Measurements from ENCODE around the gene CCT2.

CCT2 gene

DNA sequence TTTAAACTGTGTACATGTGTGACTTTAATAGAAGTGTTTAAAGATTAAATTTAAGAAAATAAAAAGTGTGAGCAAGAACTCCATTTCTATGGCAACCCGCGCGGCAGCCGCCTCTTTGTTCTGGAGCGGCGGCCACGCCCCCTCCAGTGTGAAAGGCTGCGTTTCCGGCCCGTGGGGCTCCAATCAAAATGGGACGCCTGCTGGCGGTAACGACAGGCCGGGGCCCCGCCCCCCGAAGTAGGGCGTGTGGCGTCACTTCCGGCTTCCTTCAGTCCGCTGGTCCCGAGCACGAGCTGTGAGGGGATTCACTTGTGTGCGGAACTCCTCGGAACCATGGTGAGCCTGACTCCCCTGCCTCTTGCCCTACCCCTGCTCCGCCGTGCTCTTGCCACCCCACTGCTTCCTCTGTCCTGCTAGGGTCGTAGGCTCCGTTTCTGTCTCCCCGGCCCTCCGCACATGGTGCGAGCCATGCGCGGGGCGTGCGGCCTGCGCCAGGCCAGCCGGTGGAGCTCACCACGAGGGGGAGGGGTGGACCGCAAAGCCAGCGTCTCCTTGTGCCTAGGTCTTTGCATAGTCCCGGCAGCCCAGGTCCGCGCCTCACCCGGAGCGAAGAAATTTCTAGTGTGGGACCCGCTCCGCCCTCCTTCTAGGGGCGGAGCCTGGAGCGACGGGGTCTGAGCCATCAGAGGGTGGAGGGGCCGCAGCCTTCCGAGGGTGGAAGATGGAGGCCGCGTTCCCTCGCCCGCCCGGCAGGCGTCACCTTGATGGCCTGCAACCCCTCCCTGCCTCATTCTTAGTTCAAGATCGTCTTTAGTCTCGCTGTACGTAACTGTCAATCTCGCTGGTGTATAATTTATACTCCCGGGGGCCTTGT, at the start of gene CCT2:
Gene CCT2, plus strand, starts transcription at position 271 of the 874 bp plus-strand sequence. Its CDS starts 63 bp downstream, at position 334.
- peak; percentile 76 for DNase-seq

DNA sequence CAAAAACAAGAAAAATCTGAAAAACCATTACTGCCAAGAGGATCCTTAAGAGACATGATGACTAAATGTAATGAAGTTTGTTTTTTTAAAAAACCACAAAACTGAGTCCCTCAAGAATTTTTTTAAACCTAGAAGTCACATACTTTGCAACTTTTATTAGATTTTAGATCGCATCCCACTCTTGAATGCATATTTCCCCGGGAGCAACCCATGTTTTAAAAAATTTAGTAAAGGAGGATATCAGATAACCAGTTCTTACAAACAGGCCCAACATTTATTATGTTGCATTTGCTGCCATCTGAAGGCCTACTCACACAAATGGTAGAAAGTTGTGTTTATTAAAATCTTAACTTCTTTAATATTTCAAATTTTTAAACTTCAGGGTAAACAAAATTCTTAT, 44.3 kb upstream of the CCT2 start:
- DNase-seq: no peak

DNA sequence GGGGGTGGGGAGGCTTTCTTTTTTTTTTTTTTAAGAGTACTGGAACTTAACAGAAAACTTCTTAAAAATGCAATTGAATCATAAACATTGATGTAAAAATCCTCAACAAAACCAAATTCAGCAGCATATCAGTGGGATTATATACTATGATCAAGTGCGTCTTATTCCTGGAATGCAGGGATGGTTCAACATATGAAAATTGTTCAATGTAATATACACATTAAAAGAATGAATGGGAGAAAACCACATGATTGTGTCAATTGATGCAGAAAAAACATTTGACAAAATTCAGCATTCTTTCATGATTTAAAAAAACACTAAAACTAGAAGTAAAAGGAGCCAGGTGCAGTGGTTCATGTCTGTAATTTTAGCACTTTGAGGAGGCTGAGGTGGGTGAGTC, 41.2 kb upstream of the CCT2 start:
- no peak for DNase-seq

DNA sequence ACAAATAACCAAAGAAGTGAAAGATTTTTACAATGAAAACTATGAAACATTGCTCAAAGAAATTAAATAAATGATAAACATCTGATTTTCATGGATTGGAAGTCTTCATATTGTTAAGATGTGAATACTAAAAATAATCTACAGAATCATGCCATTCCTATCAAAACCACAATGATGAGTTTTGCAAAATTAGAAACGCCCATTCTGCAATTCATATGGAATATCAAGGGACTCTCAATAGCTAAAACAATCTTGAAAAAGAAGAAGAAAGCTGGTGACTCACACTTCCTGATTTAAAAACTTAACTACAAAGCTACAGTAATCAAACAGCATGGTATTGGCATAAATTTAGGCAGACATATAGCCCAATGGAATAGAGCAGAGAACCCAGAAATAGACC, 40.2 kb upstream of the CCT2 start:
- DNase-seq: no peak

DNA sequence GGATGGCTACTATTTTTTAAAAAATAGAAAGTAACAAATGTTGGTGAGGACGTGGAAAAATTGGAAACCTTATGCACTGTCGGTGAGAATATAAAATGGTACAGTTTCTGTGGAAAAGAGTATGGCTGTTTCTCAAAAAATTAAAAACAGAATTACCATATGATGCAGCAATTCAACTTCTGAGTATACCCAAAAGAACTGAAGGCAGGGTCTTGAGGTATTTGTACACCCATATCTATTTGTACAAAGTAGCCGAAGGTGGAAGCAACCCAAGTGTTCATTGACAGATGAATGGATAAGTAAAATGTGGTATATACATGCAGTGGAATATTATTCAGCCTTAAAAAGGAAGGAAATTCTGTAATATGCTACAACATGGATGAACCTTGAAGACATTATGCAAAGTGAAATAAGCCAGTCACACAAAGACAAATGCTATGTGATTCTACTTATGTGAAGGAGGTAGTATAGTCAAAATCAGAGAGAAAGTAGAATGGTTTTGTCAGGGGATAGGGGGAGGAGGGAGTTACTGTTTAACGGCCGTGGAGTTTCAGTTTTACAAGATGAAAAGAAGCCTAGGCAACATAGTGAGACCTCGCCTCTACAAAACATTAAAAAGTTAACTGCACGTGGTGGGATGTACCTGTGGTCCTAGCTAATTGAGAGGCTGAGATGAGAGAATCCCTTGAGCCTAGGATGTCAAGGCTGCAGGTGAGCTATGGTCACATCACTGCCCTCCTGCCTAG, 38.4 kb upstream of the CCT2 start:
- no peak for DNase-seq

DNA sequence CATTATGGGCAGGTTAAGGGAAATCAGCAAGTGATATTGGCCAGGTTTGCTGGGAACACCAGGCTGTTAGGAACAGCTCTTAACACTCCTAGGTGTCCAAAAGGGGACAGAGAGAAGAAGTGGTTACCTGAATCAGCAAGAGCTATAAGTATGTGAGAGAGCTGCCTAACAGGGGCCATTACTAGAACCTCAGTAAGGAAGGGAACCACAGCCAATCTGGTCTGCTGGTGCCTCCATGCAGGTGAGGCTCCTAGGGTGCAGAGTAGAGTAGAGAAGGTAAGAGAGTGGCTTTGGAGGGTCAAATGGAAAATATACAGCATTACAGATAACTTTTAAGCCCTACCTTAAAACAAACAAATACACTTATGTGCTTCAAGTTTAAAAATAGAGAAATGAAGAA, 36.6 kb upstream of the CCT2 start:
- DNase-seq: no peak

DNA sequence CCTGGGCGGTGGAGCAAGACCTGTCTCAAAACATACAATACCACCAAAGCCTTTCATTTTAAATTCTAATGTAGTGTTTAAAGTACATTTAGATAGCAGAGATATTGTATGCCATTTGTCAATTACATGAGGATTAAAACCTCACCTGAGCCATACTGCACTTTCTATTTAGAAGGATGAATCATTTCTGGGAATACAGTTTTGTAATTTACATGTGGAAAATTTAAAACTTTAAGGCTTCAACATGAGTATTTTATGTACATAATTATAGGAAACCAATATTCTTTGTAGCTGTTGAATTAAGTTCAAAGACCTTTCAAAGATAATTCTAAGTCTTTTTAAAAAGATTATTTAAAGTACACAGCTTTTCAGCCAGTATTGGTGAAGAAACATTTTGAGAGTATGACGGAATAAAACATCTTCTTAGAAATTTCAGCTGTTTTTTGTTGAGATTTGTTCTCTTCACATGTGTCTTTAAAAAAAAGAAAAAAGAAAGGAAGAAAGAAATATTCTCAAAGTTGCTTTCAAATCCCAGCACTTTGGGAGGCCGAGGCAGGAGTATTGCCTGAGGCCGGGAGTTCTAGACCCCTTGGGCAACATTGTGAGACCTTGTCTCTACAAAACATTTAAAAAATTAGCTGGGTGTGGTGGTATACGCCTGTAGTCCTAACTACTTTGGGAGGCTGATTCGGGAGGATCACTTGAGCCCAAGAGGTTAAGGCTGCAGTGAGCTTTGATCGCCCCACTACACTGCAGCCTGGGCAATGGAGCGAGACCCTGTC, 34.5 kb upstream of the CCT2 start:
- DNase-seq: no peak

DNA sequence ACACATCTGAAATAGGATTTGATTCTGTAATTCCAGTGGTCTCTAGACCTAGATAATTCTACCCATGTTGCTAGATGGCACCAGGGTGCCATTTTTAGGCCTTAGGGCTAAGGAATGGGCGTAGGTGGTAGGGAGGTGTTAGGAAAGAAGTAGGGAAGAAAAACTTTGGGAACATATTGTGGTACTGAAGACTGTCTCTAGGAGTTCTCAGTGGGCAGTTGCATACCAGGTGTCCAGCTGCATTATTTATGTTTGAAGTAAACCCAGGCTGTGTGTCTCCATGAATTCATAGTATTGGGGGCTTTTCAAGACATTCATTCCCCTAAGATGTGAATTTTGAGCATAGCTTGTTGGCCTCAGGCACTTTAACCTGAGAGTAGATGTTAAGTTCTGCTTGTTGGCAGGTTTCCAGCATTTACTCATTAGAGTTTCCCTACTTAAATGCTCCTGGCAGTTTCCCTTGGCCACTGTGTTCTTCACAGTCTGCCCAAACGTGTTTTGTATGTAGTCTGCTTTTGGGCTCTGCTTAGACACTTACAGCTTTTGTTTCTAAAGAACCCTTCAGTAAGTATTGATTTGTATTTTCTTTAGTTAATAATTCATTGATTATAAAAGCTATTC, 31.5 kb upstream of the CCT2 start:
- DNase-seq: no peak

DNA sequence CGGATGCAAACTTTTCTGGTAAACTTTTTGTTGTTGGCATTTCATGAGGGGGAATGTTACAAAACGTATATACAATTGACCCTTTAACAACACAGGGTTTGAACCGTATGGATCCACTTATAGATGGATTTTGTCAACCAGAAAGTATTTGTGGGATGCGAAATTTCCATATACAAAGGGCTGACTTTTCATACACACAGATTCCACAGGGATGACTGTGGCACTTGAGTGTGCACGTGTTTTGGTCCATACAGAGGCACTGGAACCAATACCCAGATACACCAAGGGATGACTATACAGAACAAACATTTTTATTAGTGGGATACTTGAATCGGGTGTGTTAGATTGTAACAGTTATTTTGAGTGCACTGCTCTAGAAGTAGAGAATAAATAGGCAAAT, 29.8 kb upstream of the CCT2 start:
- DNase-seq: no peak

DNA sequence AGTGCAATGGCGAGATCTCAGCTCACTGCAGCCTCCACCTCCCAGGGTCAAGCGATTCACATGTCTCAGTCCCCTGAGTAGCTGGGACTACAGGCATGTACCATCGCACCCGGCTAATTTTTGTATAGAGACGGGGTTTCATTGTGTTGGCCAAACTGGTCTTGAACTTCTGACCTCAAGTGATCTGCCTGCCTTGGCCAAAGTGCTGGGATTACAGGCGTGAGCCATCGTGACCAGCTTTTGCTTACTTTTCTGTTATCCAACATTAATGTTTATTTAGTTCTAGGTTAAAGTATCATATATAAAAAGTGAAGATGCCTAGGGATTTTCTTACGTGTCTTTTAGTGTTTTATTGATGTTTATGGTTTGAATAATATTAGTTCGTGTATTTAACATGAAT, 28.9 kb upstream of the CCT2 start:
- no peak for DNase-seq

DNA sequence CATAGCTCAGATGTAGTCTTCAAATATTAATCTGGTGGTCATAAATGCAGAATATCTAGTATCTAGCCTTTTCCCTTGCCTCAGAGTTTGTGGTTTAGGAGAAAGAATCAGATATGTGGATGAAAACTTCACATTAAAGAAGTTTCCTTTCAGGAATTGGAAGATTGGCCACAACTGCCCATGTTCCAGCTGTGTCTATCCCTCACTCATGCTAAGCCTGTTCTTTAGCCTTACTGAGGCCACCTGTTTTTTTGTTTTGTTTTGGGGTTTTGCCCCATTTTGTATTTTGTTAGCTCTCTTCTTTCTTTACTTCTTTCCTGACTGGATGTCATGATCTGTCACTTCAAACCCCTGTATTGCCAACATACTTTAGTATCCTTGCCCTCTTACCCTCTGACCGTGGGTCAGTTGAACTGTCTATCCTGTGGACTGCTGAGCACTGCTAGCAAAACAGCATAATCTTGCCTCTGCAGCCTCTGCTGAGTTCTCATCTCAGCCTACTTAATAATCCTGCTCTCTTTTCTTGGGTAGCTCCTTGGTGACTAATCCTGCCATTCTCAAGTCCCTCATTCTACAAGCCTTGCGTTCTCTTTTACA, 22.0 kb upstream of the CCT2 start:
- no peak for DNase-seq

DNA sequence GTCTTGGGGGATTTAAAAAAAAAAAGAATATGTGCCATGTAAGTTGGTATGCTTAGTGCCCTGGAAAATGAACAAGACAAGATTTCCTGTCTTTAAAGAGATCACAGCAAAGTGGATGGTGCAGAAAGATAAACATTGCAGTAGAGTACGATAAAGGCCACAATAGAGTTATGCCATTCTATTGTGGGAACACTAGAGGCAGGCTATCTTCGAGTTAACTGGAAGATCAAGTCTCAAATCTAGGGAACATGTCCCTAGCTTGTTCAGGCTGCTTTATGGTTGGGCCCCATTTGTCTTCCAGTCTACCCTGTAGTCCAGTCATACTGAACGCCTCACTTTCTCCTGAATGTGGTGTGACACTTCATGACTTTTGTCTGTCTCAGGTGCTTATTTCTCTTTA, 18.7 kb upstream of the CCT2 start:
- DNase-seq: no peak

DNA sequence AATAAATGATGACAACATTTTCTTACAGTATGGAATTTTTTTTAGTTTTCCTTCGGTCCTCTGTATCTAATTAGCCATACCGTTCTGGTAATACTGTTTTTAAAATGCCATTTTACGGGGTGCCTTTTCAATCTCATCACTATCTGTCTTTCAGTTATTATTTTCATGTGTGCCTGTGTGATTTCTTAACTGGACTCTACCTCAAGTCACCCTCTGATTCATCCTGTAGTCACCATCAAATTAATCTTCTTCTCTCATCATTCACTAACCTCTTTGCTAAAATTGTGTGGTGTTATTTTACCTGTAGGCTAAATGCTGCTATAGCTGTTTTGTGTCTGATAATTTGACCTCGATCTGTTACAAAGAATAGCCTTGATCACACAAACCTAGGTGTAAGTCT, 16.0 kb upstream of the CCT2 start:
- DNase-seq: no peak

DNA sequence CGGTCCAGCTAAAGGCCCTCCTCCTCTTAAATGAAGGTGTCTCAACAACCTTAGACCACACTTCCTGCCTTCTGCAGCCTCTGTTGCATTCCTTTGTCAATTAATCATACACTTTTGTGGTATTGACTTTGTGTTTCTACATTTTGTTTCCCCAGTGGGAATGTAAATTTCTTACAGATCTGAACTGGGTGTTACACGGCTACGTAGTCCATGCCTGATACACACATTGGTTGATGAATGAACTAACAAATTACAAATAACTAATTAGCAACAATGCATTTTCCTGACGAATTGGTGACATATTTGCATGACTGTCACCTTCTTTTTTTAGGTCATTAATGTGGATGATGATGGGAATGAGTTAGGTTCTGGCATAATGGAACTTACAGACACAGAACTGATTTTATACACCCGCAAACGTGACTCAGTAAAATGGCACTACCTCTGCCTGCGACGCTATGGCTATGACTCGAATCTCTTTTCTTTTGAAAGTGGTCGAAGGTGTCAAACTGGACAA, 15.2 kb upstream of the CCT2 start:
- DNase-seq: no peak

DNA sequence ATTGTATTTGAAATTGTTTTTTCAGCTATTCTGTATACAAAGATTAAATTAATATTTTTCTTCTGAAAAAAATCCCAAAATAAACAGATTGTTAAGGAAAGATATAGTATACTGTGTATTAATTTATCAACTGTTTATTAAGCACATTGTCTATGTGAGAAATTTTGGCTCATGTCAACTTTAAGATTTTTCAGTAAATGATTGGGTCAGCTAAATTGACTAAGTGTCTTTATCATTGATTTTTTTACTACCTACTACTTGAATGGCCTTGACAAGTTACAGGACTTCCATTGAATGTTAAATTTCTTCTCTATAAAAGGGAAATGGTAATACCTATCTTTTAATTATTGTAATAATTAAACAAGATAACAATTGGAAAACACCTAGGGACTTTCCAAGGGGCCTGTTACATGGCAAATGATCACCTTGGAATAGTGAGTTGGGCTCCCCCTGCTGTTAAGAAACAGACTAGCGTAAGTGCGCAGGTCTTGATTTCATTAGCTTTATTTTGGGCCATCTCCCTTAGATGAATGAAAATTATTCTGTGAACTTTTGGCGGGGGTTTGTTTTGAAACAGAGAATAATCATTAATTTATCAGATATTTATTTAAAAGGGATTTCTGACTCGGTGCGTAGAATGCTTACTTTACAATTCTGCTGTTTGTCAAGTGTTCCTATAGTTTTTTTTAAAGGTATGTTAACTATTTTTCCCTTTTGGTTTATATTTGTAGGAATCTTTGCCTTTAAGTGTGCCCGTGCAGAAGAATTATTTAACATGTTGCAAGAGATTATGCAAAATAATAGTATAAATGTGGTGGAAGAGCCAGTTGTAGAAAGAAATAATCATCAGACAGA, 14.5 kb upstream of the CCT2 start:
- DNase-seq: peak; percentile 50

DNA sequence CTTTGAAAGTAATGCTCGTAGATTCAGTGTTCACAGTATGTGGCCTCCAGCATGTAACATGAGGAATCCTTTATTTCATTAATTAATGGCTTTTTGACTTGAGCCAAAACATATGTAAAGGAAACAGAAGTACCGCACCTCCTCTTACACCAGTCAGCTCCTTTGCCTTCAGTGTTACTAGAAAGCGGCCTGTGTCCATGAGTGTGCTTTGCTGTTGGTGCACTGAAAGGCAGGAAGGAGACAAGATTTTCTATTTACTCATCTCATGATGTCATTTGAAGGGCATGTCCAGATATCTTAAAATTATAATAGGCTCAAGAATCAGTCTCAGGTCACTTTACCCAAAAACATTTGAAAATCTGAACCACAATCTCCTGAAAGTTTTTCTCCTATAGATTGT, 9.9 kb upstream of the CCT2 start:
- DNase-seq: no peak

DNA sequence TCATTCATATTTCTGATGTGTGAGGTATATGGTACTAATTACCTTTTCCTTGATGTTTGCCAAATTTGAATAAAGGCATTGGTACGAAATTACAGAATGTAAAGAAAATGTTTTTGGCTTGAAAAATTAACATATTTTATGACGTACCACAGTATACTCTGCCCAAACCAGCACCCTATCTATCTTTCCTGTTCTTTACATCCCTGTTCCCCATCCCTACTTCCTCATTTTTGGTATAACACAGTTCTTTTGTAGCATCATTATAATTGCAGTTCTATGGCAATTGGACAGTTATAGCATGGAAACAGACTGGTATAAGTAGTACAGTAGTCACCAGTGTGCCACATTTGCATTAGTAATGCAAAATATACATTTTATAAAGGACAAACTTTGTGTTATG, 7.0 kb upstream of the CCT2 start:
- no peak for DNase-seq

DNA sequence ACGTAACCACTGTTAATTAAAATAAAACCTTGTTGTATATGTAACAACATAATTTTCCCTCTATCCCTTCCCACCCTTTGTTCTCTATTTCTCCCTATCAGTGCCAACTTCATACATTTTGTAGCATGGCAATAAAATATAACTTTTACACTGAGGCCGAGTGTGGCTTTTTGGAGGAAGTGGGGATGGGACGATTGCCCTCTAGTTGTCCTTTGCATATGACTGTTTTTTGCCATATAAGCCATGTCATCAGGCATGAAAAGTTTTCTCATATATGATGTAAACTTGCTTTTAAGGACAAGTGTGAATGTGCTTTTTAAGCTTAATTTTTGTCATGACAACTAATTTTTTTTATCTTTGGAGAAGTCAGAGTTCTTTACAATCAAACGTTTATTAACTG, 6.2 kb upstream of the CCT2 start:
- no peak for DNase-seq

DNA sequence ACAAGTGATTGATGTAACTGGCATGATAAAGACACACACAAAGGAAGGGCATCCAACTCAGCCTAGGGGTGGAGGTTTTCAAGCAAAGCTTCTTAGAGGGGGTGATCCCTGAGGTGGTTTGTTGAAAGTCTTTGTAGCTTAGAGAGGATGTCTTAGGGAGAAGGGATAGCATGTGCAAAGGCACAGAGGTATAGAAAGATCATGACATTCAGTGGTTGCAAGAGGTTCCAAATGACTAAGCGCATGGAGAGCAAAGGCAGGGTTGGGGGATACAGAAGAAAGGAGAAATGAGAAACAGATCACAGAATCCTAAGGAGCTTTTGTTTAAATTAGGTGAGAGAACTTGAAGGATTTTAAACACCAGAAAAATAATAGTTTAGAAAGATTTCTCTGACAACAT, 5.2 kb upstream of the CCT2 start:
- no peak for DNase-seq

DNA sequence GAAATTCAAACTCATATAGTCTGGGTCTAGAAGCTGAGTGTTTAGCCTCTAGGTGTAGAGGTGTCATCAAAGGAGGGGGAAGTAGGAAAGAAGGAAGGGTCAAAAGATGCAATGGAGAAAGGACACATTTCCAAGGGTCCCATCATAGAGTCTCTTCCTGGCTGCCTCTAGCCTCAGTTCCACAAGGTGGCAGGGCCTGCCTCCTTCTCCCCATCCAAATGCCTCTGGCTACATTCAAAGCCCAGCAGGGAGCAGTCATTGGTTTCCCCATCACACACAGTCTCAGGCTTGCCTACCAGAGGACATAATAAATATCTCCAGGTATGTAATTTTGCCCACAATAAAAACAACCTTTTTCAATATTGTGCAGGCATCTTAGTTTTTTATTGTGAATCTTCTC, 2.1 kb upstream of the CCT2 start:
- DNase-seq: no peak

DNA sequence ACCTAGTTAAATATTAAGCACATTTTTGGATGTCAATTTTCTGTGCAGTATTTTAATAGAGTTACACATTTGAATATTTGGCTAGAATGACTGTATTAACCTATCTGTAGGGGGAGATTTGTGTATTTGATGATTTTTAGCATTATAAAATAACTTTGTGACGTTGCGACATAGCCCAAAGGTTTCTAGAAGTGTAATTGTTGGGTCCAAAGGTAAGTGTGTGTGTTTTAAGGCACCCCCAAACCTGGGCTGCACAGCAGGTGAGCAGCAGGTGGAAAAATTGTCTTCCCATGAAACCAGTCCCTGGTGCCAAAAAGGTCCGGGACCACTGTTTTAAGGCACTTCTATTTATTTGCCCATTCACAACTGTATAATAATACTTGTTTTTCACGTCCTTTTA, 3.3 kb downstream of the CCT2 start:
- no peak for DNase-seq

DNA sequence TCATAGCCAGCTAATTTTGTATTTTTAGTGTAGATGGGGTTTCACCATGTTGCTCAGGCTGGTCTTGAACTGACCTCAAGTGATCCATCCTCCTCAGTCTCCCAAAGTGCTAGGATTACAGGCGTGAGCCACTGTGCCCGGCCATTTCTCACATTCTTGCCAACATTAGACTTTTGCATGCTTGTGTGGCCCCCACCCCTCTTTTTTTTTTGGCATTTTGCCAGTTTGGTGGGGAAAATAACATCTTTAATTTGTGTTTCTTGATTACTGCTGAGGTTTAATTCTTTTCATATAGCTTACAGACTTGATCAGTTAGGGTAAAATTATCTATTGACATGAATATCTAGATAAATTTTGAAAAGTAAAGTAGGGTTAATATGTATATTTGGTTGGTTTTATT, 3.8 kb downstream of the CCT2 start:
- no peak for DNase-seq
